OCI-LY3 (cell line): Measurements from ENCODE around the gene MGARP.

Experiments used
- H2AFZ ChIP-seq: fragments of 200-600, 300-600 bp; shearing (Covaris generic); 2 replicates; pipeline ENCODE4 v1.6.0; 2014; ENCODE audit warnings: antibody characterized with exemption, low read depth, low read length
- H3K27ac ChIP-seq: fragments of 200-600, 300-600 bp; sonication (generic); 2 replicates; pipeline ENCODE4 v1.5.1; 2014; ENCODE audit warnings: mild to moderate bottlenecking, low read length, moderate library complexity, mixed read lengths
- H3K27me3 ChIP-seq: fragments of 200-600, 300-600 bp; sonication (generic); 2 replicates; pipeline ENCODE4 v1.6.1; 2014; ENCODE audit warnings: low read depth, low read length, mixed read lengths
- H3K36me3 ChIP-seq: fragments of 200-600, 300-600 bp; sonication (generic); replicated peaks from 2 replicates; pipeline ENCODE3; 2014; ENCODE audit warnings: low read depth, low read length, mixed read lengths
- H3K4me1 ChIP-seq: fragments of 300-600, 200-600 bp; sonication (generic); 2 replicates; pipeline ENCODE4 v1.6.1; 2014; ENCODE audit warnings: low read length, mixed read lengths
- H3K4me2 ChIP-seq: fragments of 200-600, 300-600 bp; sonication (generic); 2 replicates; pipeline ENCODE4 v1.6.1; 2014; ENCODE audit warnings: low read length, mixed read lengths
- H3K4me3 ChIP-seq: fragments of 300-600, 200-600 bp; sonication (generic); 2 replicates; pipeline ENCODE4 v1.5.1; 2014; ENCODE audit warnings: antibody characterized with exemption, mild to moderate bottlenecking, low read length, moderate library complexity
- H3K79me2 ChIP-seq: fragments of 300-600, 200-600 bp; shearing (Covaris generic); 2 replicates; pipeline ENCODE4 v1.6.1; 2014; ENCODE audit warnings: mild to moderate bottlenecking, low read length, mixed read lengths
- H3K9ac ChIP-seq: fragments of 300-600, 200-600 bp; shearing (Covaris generic); 2 replicates; pipeline ENCODE4 v1.6.0; 2014; ENCODE audit warnings: mild to moderate bottlenecking, low read length, moderate library complexity
- H3K9me3 ChIP-seq: fragments of 200-600, 300-600 bp; shearing (Covaris generic); 2 replicates; pipeline ENCODE4 v1.6.1; 2014; ENCODE audit warnings: low read length, mixed read lengths; ENCODE audit not compliant: insufficient read depth
- H4K20me1 ChIP-seq: fragments of 200-600, 300-600 bp; sonication (generic); 2 replicates; pipeline ENCODE4 v1.6.1; 2016; ENCODE audit warnings: low read length, mixed read lengths; ENCODE audit not compliant: insufficient read depth
- CTCF ChIP-seq: fragments of 200-600, 300-600 bp; sonication (generic); IDR thresholded peaks from 2 replicates; pipeline ENCODE4 v1.5.1; 2014; ENCODE audit warnings: antibody characterized with exemption, low read length, low read depth
- EZH2phosphoT487 ChIP-seq: fragments of 200-600 bp; shearing (Covaris generic); IDR thresholded peaks from 2 replicates; pipeline ENCODE4 v1.6.1; 2018; ENCODE audit warnings: antibody characterized with exemption, mixed run types, low read depth

MGARP gene

GRCh38 chr4:139300431-139301112 lies 20.5 kb upstream of the MGARP start:
- peak overlapping the region; percentile 70 for H3K4me2 ChIP-seq
- TF ChIP-seq EZH2phosphoT487 (no peak), CTCF (no peak)
- peaks cover 6% of the 10 kb centered on the region; the same call in 1 of the 2 replicates for H3K9me3 ChIP-seq
- H3K9ac ChIP-seq: peak overlapping the region; percentile 83
- H3K36me3 ChIP-seq: peaks cover 19% of the 10 kb centered on the region
- peaks cover 59% of the 10 kb centered on the region for H3K79me2 ChIP-seq
- H2AFZ ChIP-seq: peak overlapping the region; percentile 79
- peaks cover 30% of the 10 kb centered on the region for H4K20me1 ChIP-seq
- peak overlapping the region; percentile 80 for H3K4me3 ChIP-seq
- peak overlapping the region; percentile 77 for H3K27ac ChIP-seq
- peaks cover 37% of the 10 kb centered on the region for H3K4me1 ChIP-seq
- H3K27me3 ChIP-seq: no peaks in the 10 kb centered on the region

- Histone ChIP-seq H3K4me3 (peak overlapping the region; percentile 80), H3K9me3 (no peaks in the 10 kb centered on the region), H3K4me2 (peak overlapping the region; percentile 70), H3K9ac (peak overlapping the region; percentile 83), H2AFZ (no peak overlapping the region), H3K79me2 (peaks cover 53% of the 10 kb centered on the region), H3K4me1 (peaks cover 37% of the 10 kb centered on the region), H3K27ac (no peak overlapping the region), H3K36me3 (peaks cover 10% of the 10 kb centered on the region), H3K27me3 (no peaks in the 10 kb centered on the region), H4K20me1 (peaks cover 20% of the 10 kb centered on the region)
- TF ChIP-seq CTCF (no peak), EZH2phosphoT487 (no peak)
Measured at GRCh38 chr4:139299536-139299935, 19.5 kb upstream of the MGARP start.

GRCh38 chr4:139297001-139297410 lies 17.0 kb upstream of the MGARP start:
- Histone ChIP-seq H3K36me3 (peaks cover 17% of the 10 kb centered on the region), H3K4me3 (no peak overlapping the region), H3K4me1 (peaks cover 31% of the 10 kb centered on the region), H3K27ac (no peak overlapping the region), H3K9me3 (no peaks in the 10 kb centered on the region), H3K79me2 (peaks cover 35% of the 10 kb centered on the region), H3K9ac (no peak overlapping the region), H3K4me2 (peak overlapping the region; percentile 14), H3K27me3 (no peaks in the 10 kb centered on the region), H2AFZ (no peak overlapping the region), H4K20me1 (no peaks in the 10 kb centered on the region)
- TF ChIP-seq EZH2phosphoT487: no peak
- TF ChIP-seq CTCF: 0 out of 2 replicates have a peak, but pooled peaks have one; percentile 3

GRCh38 chr4:139295942-139296299 lies 15.9 kb upstream of the MGARP start:
- Histone ChIP-seq H2AFZ (peak overlapping the region; percentile 72), H3K27ac (no peak overlapping the region), H3K4me3 (peak overlapping the region; percentile 83), H3K79me2 (peaks cover 27% of the 10 kb centered on the region), H3K4me2 (peak overlapping the region; percentile 92), H3K36me3 (peaks cover 22% of the 10 kb centered on the region), H3K4me1 (peaks cover 31% of the 10 kb centered on the region), H3K9ac (peak overlapping the region; percentile 95), H3K27me3 (no peaks in the 10 kb centered on the region), H3K9me3 (no peaks in the 10 kb centered on the region), H4K20me1 (no peaks in the 10 kb centered on the region)
- TF ChIP-seq CTCF (no peak), EZH2phosphoT487 (no peak)
